GM20000 (cell line): ENCODE results near the gene TLE3.

Source experiments
- DNase-seq: peaks from one replicate; pipeline ENCODE4 v3.0.0; 2012; ENCODE audit warnings: low spot score
- CTCF ChIP-seq: IDR thresholded peaks from 2 replicates; pipeline ENCODE4 v1.5.1; 2012; ENCODE audit warnings: mild to moderate bottlenecking, control low read depth; ENCODE audit errors: extremely low read depth, missing control alignments

The TLE3 gene

GRCh38 chr15:70091726-70092463 lies 5.8 kb downstream of the TLE3 start:
- no peak for TF ChIP-seq CTCF
- DNase-seq, result no peak

- DNase-seq, result no peak
- no peak for TF ChIP-seq CTCF
Measured at GRCh38 chr15:70090436-70091296, 7.1 kb downstream of the TLE3 start.

DNA sequence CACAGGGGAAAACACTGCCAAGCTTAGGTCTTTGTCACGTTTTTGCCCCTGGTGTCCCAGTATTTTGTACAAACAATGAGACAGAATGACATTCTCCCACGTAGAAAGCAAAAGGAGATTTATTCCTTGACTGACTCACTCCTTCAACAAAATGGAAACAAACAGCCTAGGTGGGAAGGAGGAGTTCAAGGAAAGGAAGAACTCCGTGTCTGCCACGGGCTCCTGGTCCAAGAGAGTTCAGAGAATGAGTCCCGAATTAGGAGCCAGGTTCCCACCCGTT lies 8.1 kb downstream of the TLE3 start:
- no peak for DNase-seq
- TF ChIP-seq CTCF, result no peak

DNA sequence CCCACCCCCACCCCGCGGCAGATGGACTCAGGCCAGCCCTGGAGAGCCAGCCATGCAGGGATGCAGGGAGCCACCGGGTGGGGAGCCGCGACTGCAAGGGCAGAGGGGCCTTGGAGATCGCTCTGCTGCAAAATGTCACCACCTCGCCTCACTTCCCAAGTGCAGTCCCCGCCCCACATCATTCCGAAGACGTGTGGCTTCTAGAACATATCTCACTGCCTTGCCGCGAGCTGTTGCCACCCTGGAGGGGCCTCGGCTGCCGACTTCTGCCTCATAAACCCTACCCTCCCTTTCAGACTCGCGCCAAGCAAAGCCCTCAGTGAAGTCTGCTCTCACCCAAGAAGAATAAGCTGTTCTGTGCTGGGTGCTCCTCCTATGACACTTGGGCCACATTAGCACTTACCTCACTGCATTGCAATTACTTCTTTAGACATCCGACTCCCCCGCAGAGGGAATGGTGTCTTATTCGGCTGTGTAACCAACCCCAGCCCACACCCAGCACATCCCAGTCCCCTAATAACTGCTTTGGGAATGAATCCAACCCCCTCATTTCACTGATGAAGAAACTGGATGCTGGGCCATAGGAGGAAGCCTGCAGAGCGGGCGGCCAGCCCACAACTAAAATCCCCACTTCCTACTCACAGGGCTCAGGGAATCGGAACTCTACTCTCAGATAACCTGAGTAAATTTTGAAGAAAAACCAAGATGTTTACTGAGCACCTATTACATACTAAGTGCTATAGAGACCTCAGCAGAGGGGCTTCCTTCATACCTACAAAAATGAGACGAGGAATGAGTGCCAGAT lies 8.6 kb downstream of the TLE3 start:
- no peak for TF ChIP-seq CTCF

GRCh38 chr15:70088455-70088854 lies 9.3 kb downstream of the TLE3 start:
- no peak for TF ChIP-seq CTCF
- DNase-seq, result no peak

More for the DNA sequence above, 8.6 kb downstream of the TLE3 start:
- DNase-seq, result no peak

GRCh38 chr15:70087708-70088352 lies 9.9 kb downstream of the TLE3 start:
- DNase-seq, result no peak
- no peak for TF ChIP-seq CTCF
